ENCODE results near the gene WDR33.

WDR33 gene

GRCh38 chr2:127659408-127660290 is 151.3 kb downstream of the WDR33 start:
- Histone ChIP-seq H3K27ac (no peak overlapping the region), H3K9me3 (ENCODE audit: severe bottlenecking) (peaks cover 3% of the 10 kb centered on the region), H3K27me3 (ENCODE audit: insufficient read depth, low read depth, severe bottlenecking) (no peaks in the 10 kb centered on the region), H3K36me3 (no peaks in the 10 kb centered on the region), H3K4me3 (ENCODE audit: low read depth, low read length) (no peak overlapping the region)
- no peak for DNase-seq
- no peak for TF ChIP-seq CTCF (IDR thresholded peaks at IDR 0.05; ENCODE audit: low read depth, low read length)

GRCh38 chr2:127658641-127659407 is 152.1 kb downstream of the WDR33 start:
- no peak for TF ChIP-seq CTCF (IDR thresholded peaks at IDR 0.05; ENCODE audit: low read depth, low read length)
- Histone ChIP-seq H3K36me3 (no peaks in the 10 kb centered on the region), H3K9me3 (ENCODE audit: severe bottlenecking) (peaks cover 3% of the 10 kb centered on the region), H3K27me3 (ENCODE audit: insufficient read depth, low read depth, severe bottlenecking) (no peaks in the 10 kb centered on the region), H3K4me3 (ENCODE audit: low read depth, low read length) (no peak overlapping the region), H3K27ac (no peak overlapping the region)
- DNase-seq = no peak

- H3K27ac ChIP-seq = no peak overlapping the region
- TF ChIP-seq CTCF (IDR thresholded peaks at IDR 0.05; ENCODE audit: low read depth, low read length) = no peak
- peaks cover 3% of the 10 kb centered on the region for H3K9me3 ChIP-seq (ENCODE audit: severe bottlenecking)
- no peak for DNase-seq
- no peaks in the 10 kb centered on the region for H3K36me3 ChIP-seq
- no peaks in the 10 kb centered on the region for H3K27me3 ChIP-seq (ENCODE audit: insufficient read depth, low read depth, severe bottlenecking)
- H3K4me3 ChIP-seq (ENCODE audit: low read depth, low read length) = no peak overlapping the region
These were observed 152.8 kb downstream of the WDR33 start for GRCh38 chr2:127658146-127658545.

DNA sequence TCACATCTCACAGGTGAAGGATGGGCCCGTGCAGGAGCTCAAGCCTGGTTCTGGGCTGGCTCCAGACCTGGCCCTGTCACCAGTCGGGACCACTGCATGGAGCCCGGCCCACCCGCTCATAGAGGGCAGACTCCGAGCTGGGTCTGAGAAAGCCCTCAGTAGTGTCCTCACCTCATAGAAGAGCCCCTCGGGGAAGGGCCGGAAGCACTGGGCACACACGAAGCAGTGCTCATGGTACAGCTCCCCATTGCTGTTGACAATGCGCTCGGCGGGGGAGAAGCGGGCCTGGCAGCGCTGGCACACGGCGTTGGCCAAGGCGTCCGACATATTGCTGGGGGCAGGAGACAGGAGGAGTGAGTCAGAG is 153.8 kb downstream of the WDR33 start:
- no peak for DNase-seq
- TF ChIP-seq CTCF (IDR thresholded peaks at IDR 0.05; ENCODE audit: low read depth, low read length) = no peak
- Histone ChIP-seq H3K27me3 (ENCODE audit: insufficient read depth, low read depth, severe bottlenecking) (no peaks in the 10 kb centered on the region), H3K36me3 (no peaks in the 10 kb centered on the region), H3K9me3 (ENCODE audit: severe bottlenecking) (peaks cover 3% of the 10 kb centered on the region), H3K4me3 (ENCODE audit: low read depth, low read length) (no peak overlapping the region), H3K27ac (no peak overlapping the region)

DNA sequence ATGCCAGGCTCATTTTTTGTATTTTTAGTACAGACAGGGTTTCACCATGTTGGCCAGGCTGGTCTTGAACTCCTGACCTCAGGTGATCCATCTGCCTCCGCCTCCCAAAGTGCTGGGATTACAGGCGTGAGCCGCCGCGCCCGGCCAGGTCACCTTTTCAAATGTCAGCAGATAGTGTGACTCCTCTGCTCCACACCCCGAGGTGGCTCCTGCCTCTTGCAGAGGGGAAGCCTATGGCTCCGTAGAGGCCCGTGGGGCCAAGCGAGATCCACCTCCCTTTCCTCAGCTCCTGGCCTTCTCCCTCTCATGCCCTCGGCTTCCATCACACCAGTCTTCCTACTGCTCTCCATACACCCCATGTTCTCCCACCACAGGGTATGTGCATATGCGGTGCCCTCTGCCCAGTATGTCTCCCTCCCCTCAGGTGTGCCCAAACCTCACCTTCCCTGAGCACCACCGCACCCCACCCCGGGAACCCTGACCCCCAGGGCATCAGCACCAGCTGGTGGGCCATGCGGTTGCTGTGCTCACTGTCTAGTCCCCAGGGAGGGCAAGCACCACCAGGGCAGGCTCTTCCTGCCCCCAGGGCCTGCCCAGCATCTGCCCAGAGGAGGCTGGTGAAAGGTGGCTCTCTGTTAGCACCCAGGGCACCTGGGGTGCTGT is 154.3 kb downstream of the WDR33 start:
- no peak for TF ChIP-seq CTCF (IDR thresholded peaks at IDR 0.05; ENCODE audit: low read depth, low read length)
- no peak overlapping the region for H3K27ac ChIP-seq
- peaks cover 3% of the 10 kb centered on the region for H3K9me3 ChIP-seq (ENCODE audit: severe bottlenecking)
- no peaks in the 10 kb centered on the region for H3K36me3 ChIP-seq
- H3K4me3 ChIP-seq (ENCODE audit: low read depth, low read length) = no peak overlapping the region
- DNase-seq = no peak
- H3K27me3 ChIP-seq (ENCODE audit: insufficient read depth, low read depth, severe bottlenecking) = no peaks in the 10 kb centered on the region
